Lower leg skin (tissue), 4 donors: Measurements from ENCODE around the gene DUSP2. TPM values are rescaled to one million over a fixed set of nuclear protein-coding genes. Genes with fewer than 3 reads are reported as not detected.

Experiments used
- DNase-seq, 2 donors: peaks; one replicate each; pipeline ENCODE4 v3.0.0-alpha.2; 2019; ENCODE audit warnings: low spot score in 2 of 2
- H3K4me3 ChIP-seq: fragments of 200-600 bp; sonication (generic); 2 replicates; pipeline ENCODE4 v1.5.1; 2017; ENCODE audit warnings: mild to moderate bottlenecking, low read depth; ENCODE audit not compliant: poor library complexity, severe bottlenecking
- CTCF ChIP-seq, 3 donors: fragments of 450-650 bp; IDR thresholded peaks; one replicate each; pipeline ENCODE4 v1.5.1; 2016; ENCODE audit warnings: antibody characterized with exemption in 3 of 3, mild to moderate bottlenecking in 3 of 3, moderate library complexity in 2 of 3
- POLR2A ChIP-seq, 2 donors: fragments of 450-650 bp; IDR thresholded peaks; one replicate each; pipeline ENCODE4 v1.6.1; 2016 to 2017; ENCODE audit warnings: antibody characterized with exemption in 2 of 2, mild to moderate bottlenecking in 1 of 2, moderate library complexity in 1 of 2
- WGBS, 2 donors: methylation state at CpG; one replicate each; pipeline ENCODE4 v1.1.5; 2018; 5-methylcytosine and 5-hydroxymethylcytosine counted together
- intact Hi-C: fragments of 100-400 bp; cut with DNase I; formaldehyde crosslinking; loops from one replicate; pipeline ENCODE4 v1.15.0; 2023; ENCODE audit warnings: low total_unique reads
- total RNA-seq, 4 donors: library from RNA; depleted of rRNA; stranded (reverse); fragments of >200 nt; gene quantifications; one replicate each; pipeline ENCODE4 v1.1.0, GENCODE V29; 2016

DUSP2 gene
- total RNA-seq, 4 donors from 2014 or later: 39.3 to 57.0 (median 48.8) TPM

GRCh38 chr2:96175951-96176350 is 30.7 kb upstream of the DUSP2 start:
- intact Hi-C loops: no loop called here
- TF ChIP-seq POLR2A (IDR thresholded peaks at IDR 0.05) (no peak), CTCF (IDR thresholded peaks at IDR 0.05) (no peak)
- no peak for DNase-seq
- 77 to 80% methylated on average over 6 of the region's 6 CpGs for WGBS, 2 donors
- no peak overlapping the region for H3K4me3 ChIP-seq

GRCh38 chr2:96174251-96175144 is 29.3 kb upstream of the DUSP2 start:
- intact Hi-C loops: no loop called here
- 47 to 49% methylated on average over 8 of the region's 8 CpGs for WGBS, 2 donors
- TF ChIP-seq CTCF (IDR thresholded peaks at IDR 0.05): peak in 1 of 3 donors; percentile 47
- TF ChIP-seq POLR2A (IDR thresholded peaks at IDR 0.05): no peak
- DNase-seq: peak; percentile 53 to 94
- no peak overlapping the region for H3K4me3 ChIP-seq

GRCh38 chr2:96171831-96172230 is 26.6 kb upstream of the DUSP2 start:
- no peak for TF ChIP-seq CTCF (IDR thresholded peaks at IDR 0.05)
- no peak for TF ChIP-seq POLR2A (IDR thresholded peaks at IDR 0.05)
- intact Hi-C loops: no loop called here

GRCh38 chr2:96170626-96171025 is 25.4 kb upstream of the DUSP2 start:
- no peak overlapping the region for H3K4me3 ChIP-seq
- DNase-seq: no peak
- 90% methylated on average over 3 of the region's 3 CpGs for WGBS, 2 donors
- TF ChIP-seq CTCF (IDR thresholded peaks at IDR 0.05): no peak
- no peak for TF ChIP-seq POLR2A (IDR thresholded peaks at IDR 0.05)
- intact Hi-C loops: no loop called here

More at GRCh38 chr2:96171831-96172230, 26.6 kb upstream of the DUSP2 start:
- no peak overlapping the region for H3K4me3 ChIP-seq
- DNase-seq: no peak
- WGBS, 2 donors: 89 to 90% methylated on average over 13 to 15 of the region's 15 CpGs

- WGBS, 2 donors: 92 to 95% methylated on average over 2 of the region's 2 CpGs
- no peak overlapping the region for H3K4me3 ChIP-seq
- intact Hi-C loops: no loop called here
- TF ChIP-seq CTCF (IDR thresholded peaks at IDR 0.05) (no peak), POLR2A (IDR thresholded peaks at IDR 0.05) (no peak)
- DNase-seq: no peak
These were observed 24.7 kb upstream of the DUSP2 start for GRCh38 chr2:96169868-96170507.
